Fibroblast of lung (primary cell): ENCODE data around the gene FBXO34. TPM values are rescaled to one million over a fixed set of nuclear protein-coding genes. Genes with fewer than 3 reads are reported as not detected.

Source experiments
- DNase-seq, 2 donors: peaks; one replicate each; pipeline versions ENCODE4 v3.0.0 to v3.0.0-alpha.2; 2010; ENCODE audit warnings: low read depth in 2 of 2
- H2AFZ ChIP-seq: 2 replicates; pipeline ENCODE4 v1.5.1; 2012; ENCODE audit warnings: low read length, control low read depth, inconsistent platforms
- H3K27ac ChIP-seq: 2 replicates; pipeline ENCODE4 v1.5.1; 2011; ENCODE audit warnings: low read length, control low read depth; ENCODE audit not compliant: insufficient read depth
- H3K27me3 ChIP-seq: 2 replicates; pipeline ENCODE4 v1.5.1; 2011; ENCODE audit warnings: mild to moderate bottlenecking, low read length; ENCODE audit not compliant: control insufficient read depth, insufficient read depth
- H3K36me3 ChIP-seq: 2 replicates; pipeline ENCODE4 v1.5.1; 2011; ENCODE audit warnings: low read length; ENCODE audit not compliant: control insufficient read depth, insufficient read depth
- H3K4me1 ChIP-seq: 2 replicates; pipeline ENCODE4 v1.5.1; 2011; ENCODE audit warnings: low read length; ENCODE audit not compliant: control insufficient read depth, insufficient read depth; ENCODE audit errors: extremely low read depth
- H3K4me2 ChIP-seq: 2 replicates; pipeline ENCODE4 v1.5.1; 2011; ENCODE audit warnings: low read length, control low read depth; ENCODE audit not compliant: insufficient read depth; ENCODE audit errors: extremely low read depth
- H3K4me3 ChIP-seq, 4 experiments: fragments of 200-600 bp in 1 of 4; sonication (generic) in 1 of 4; replicated peaks in 1 of 4; 2 replicates each; pipeline ENCODE4 v1.5.1; 2011 to 2016; ENCODE audit warnings: low read length in 4 of 4, low read depth in 3 of 4, mild to moderate bottlenecking in 3 of 4, control low read depth in 2 of 4, inconsistent platforms in 1 of 4, mixed read lengths in 1 of 4; ENCODE audit not compliant: insufficient read depth in 1 of 4; ENCODE audit errors: control extremely low read depth in 1 of 4
- H3K79me2 ChIP-seq: 2 replicates; pipeline ENCODE4 v1.5.1; 2012; ENCODE audit warnings: mild to moderate bottlenecking, low read length, inconsistent platforms; ENCODE audit not compliant: control insufficient read depth, insufficient read depth
- H3K9ac ChIP-seq: 2 replicates; pipeline ENCODE4 v1.5.1; 2011; ENCODE audit warnings: mild to moderate bottlenecking, low read length, control low read depth; ENCODE audit not compliant: insufficient read depth
- H3K9me3 ChIP-seq: 2 replicates; pipeline ENCODE4 v1.5.1; 2012; ENCODE audit warnings: low read depth, low read length; ENCODE audit not compliant: control insufficient read depth, insufficient read depth
- H4K20me1 ChIP-seq: 2 replicates; pipeline ENCODE4 v1.5.1; 2011; ENCODE audit warnings: low read length; ENCODE audit not compliant: control insufficient read depth, insufficient read depth; ENCODE audit errors: extremely low read depth
- EZH2 ChIP-seq: IDR thresholded peaks from 2 replicates; pipeline ENCODE4 v1.5.1; 2012; ENCODE audit warnings: low read length, control low read depth, mild to moderate bottlenecking; ENCODE audit errors: missing control alignments
- polyA plus RNA-seq, 2 donors: library from polyadenylated mRNA; depleted of rRNA in 1 of 2; stranded (reverse) in 1 of 2; unstranded in 1 of 2; fragments of >200 nt; gene quantifications; 2 replicates each; pipeline ENCODE4 v1.2.1, GENCODE V29; 2011 to 2012; ENCODE audit warnings: missing spikeins in 1 of 2
- total RNA-seq: library from RNA; depleted of rRNA; stranded (reverse); fragments of >200 nt; gene quantifications from 2 replicates; pipeline ENCODE4 v1.2.1, GENCODE V29; 2014
- TF ChIP-seq, protein P1 (sequence below), 2 donors: IDR thresholded peaks in 1 of 2; conservative IDR thresholded peaks in 1 of 2; 1 replicate in 1 of 2; 2 replicates in 1 of 2; pipeline ENCODE4 v1.5.1; 2011 to 2012; ENCODE audit warnings: low read length in 2 of 2, control low read depth in 1 of 2, inconsistent platforms in 1 of 2, low read depth in 1 of 2, mild to moderate bottlenecking in 1 of 2

The FBXO34 gene
- total and polyA plus RNA-seq, 2 donors (not counting 1 experiment from before 2014, with no cell fraction given), result 20.8 to 29.1 TPM

- no peak overlapping the region for H3K9ac ChIP-seq
- H3K4me2 ChIP-seq, result no peak overlapping the region
- H4K20me1 ChIP-seq, result no peaks in the 10 kb centered on the region
- TF ChIP-seq EZH2, result no peak
- TF ChIP-seq, protein P1, sequence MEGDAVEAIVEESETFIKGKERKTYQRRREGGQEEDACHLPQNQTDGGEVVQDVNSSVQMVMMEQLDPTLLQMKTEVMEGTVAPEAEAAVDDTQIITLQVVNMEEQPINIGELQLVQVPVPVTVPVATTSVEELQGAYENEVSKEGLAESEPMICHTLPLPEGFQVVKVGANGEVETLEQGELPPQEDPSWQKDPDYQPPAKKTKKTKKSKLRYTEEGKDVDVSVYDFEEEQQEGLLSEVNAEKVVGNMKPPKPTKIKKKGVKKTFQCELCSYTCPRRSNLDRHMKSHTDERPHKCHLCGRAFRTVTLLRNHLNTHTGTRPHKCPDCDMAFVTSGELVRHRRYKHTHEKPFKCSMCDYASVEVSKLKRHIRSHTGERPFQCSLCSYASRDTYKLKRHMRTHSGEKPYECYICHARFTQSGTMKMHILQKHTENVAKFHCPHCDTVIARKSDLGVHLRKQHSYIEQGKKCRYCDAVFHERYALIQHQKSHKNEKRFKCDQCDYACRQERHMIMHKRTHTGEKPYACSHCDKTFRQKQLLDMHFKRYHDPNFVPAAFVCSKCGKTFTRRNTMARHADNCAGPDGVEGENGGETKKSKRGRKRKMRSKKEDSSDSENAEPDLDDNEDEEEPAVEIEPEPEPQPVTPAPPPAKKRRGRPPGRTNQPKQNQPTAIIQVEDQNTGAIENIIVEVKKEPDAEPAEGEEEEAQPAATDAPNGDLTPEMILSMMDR (conservative IDR thresholded peaks at IDR 0.05 in 1 of 2, IDR thresholded peaks at IDR 0.05 in 1 of 2; ENCODE audit: low read depth in 1 of 2, low read length in 2 of 2), result no peak
- no peaks in the 10 kb centered on the region for H3K9me3 ChIP-seq
- H3K27ac ChIP-seq, result no peak overlapping the region
- no peaks in the 10 kb centered on the region for H3K36me3 ChIP-seq
- no peaks in the 10 kb centered on the region for H3K79me2 ChIP-seq
- H3K4me3 ChIP-seq, result no peak overlapping the region
- no peak overlapping the region for H2AFZ ChIP-seq
- DNase-seq, result no peak
- H3K4me1 ChIP-seq, result no peaks in the 10 kb centered on the region
- no peaks in the 10 kb centered on the region for H3K27me3 ChIP-seq
These were observed 103.5 kb downstream of the FBXO34 start for GRCh38 chr14:55374771-55375170.

- H3K36me3 ChIP-seq, result peaks cover 3% of the 10 kb centered on the region
- no peaks in the 10 kb centered on the region for H4K20me1 ChIP-seq
- TF ChIP-seq, protein P1 (conservative IDR thresholded peaks at IDR 0.05 in 1 of 2, IDR thresholded peaks at IDR 0.05 in 1 of 2; ENCODE audit: low read depth in 1 of 2, low read length in 2 of 2), result peak in 1 of 2 donors; percentile 17
- TF ChIP-seq EZH2, result no peak
- H3K4me1 ChIP-seq, result no peaks in the 10 kb centered on the region
- no peak overlapping the region for H3K4me3 ChIP-seq
- H3K79me2 ChIP-seq, result no peaks in the 10 kb centered on the region
- H3K27ac ChIP-seq, result no peak overlapping the region
- no peak overlapping the region for H3K9ac ChIP-seq
- no peak for DNase-seq
- no peaks in the 10 kb centered on the region for H3K27me3 ChIP-seq
- no peak overlapping the region for H2AFZ ChIP-seq
- H3K4me2 ChIP-seq, result no peak overlapping the region
- H3K9me3 ChIP-seq, result no peaks in the 10 kb centered on the region
These were observed 106.0 kb downstream of the FBXO34 start for GRCh38 chr14:55377236-55377635.

DNA sequence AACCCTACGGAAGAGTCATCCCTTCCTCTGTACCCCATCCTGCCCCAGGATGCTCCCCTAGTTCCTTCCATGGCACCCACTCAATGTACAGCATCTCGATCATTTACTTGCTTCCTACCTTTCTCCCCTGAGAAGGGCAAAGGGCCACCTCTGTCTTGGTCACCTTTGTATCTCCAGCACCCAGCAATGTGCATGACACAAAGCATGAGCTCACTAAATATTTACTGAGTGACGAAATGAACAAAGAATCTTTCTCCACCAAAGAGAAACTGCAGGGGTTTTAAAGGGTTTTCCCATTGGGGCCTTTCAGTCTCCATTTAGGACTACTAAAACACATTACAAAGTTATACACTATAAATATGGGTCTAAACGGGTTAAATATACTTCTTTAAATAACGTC is 109.8 kb downstream of the FBXO34 start:
- no peaks in the 10 kb centered on the region for H3K27me3 ChIP-seq
- no peak overlapping the region for H3K4me3 ChIP-seq
- H3K79me2 ChIP-seq, result no peaks in the 10 kb centered on the region
- no peak overlapping the region for H3K9ac ChIP-seq
- H3K9me3 ChIP-seq, result no peaks in the 10 kb centered on the region
- H3K27ac ChIP-seq, result no peak overlapping the region
- peaks cover 3% of the 10 kb centered on the region for H3K36me3 ChIP-seq
- no peaks in the 10 kb centered on the region for H4K20me1 ChIP-seq
- no peaks in the 10 kb centered on the region for H3K4me1 ChIP-seq
- no peak overlapping the region for H3K4me2 ChIP-seq
- H2AFZ ChIP-seq, result no peak overlapping the region
- TF ChIP-seq, protein P1 (conservative IDR thresholded peaks at IDR 0.05 in 1 of 2, IDR thresholded peaks at IDR 0.05 in 1 of 2; ENCODE audit: low read depth in 1 of 2, low read length in 2 of 2), result no peak
- TF ChIP-seq EZH2, result no peak
- DNase-seq, result no peak
